Upper lobe of left lung (tissue), 6 donors: ENCODE data around the gene OR4D9. TPM values are rescaled to one million over a fixed set of nuclear protein-coding genes. Genes with fewer than 3 reads are reported as not detected.

Source experiments
- ATAC-seq, 2 donors: fragments of 200-7000 bp; cut with Tn5 transposase; one replicate each; pipeline ENCODE4 v1.9.1; 2022; ENCODE audit warnings: mild to moderate bottlenecking in 2 of 2, moderate library complexity in 2 of 2; ENCODE audit not compliant: low FRiP score in 2 of 2
- DNase-seq, 2 donors: peaks; one replicate each; pipeline ENCODE4 v3.0.0-alpha.2; 2019 to 2020
- H3K27ac ChIP-seq, 4 donors: fragments of 200-600 bp; sonication (generic); one replicate each; pipeline ENCODE4 v1.5.1; 2016 to 2019
- H3K27me3 ChIP-seq, 4 donors: fragments of 200-600 bp; sonication (generic); one replicate each; pipeline ENCODE4 v1.5.1; 2017 to 2019
- H3K36me3 ChIP-seq, 4 donors: fragments of 200-600 bp; sonication (generic); one replicate each; pipeline ENCODE4 v1.5.1; 2016 to 2019
- H3K4me1 ChIP-seq, 4 donors: fragments of 200-600 bp; sonication (generic); one replicate each; pipeline ENCODE4 v1.5.1; 2018 to 2019
- H3K4me3 ChIP-seq, 4 donors: fragments of 200-600 bp; sonication (generic); one replicate each; pipeline ENCODE4 v1.5.1; 2017 to 2019; ENCODE audit warnings: mild to moderate bottlenecking in 2 of 4, moderate library complexity in 1 of 4
- H3K9me3 ChIP-seq, 4 donors: fragments of 200-600 bp; sonication (generic); one replicate each; pipeline ENCODE4 v1.5.1; 2018 to 2019
- CTCF ChIP-seq, 6 experiments: fragments of 450-650 bp in 4 of 6; fragments of 200-600 bp in 2 of 6; sonication (generic) in 2 of 6; IDR thresholded peaks; one replicate each; pipeline ENCODE4 v1.5.1; 2016 to 2019; ENCODE audit warnings: antibody characterized with exemption in 6 of 6
- EP300 ChIP-seq, 4 donors: sonication (generic); formaldehyde crosslinking; IDR thresholded peaks; one replicate each; pipeline ENCODE4 v1.5.1; 2017; ENCODE audit warnings: antibody characterized with exemption in 4 of 4, control low read depth in 2 of 4
- POLR2A ChIP-seq, 4 donors: fragments of 450-650 bp; IDR thresholded peaks; one replicate each; pipeline ENCODE4 v1.5.1; 2016 to 2017; ENCODE audit warnings: antibody characterized with exemption in 4 of 4, mild to moderate bottlenecking in 2 of 4
- POLR2AphosphoS5 ChIP-seq, 2 donors: sonication (generic); formaldehyde crosslinking; IDR thresholded peaks; one replicate each; pipeline ENCODE4 v1.5.1; 2017; ENCODE audit warnings: antibody characterized with exemption in 2 of 2
- WGBS, 2 donors: methylation state at CpG; one replicate each; pipeline ENCODE4 v1.1.5; 2017 to 2018; 5-methylcytosine and 5-hydroxymethylcytosine counted together
- total RNA-seq, 6 donors: library from RNA; depleted of rRNA in 4 of 6; stranded (reverse); fragments of >200 nt in 4 of 6; gene quantifications; one replicate each; pipeline versions ENCODE4 v1.1.0 to v1.2.1, GENCODE V29; 2016 to 2021
- donor health status: DM: no; HTN: no; CAD: no; lungs with moderate emphysema.
- donor health status: DM: no; HTN: yes; CAD: no; lungs with severe emphysema.

OR4D9 gene
- not detected for total RNA-seq

- peak within 1 kb of the TSS in 1 of 4 donors; percentile 23 for H3K4me3 ChIP-seq
- no peaks in the 10 kb centered on the region for H3K36me3 ChIP-seq
- ATAC-seq (peak in 1 of 2 donors; percentile 60), DNase-seq (no peak)
- peaks cover 0 to 14% (median 10%) of the 10 kb centered on the region in 4 donors for H3K4me1 ChIP-seq
- 16 to 29% methylated on average over 2 of the region's 2 CpGs for WGBS, 2 donors
- no peak for TF ChIP-seq POLR2A (IDR thresholded peaks at IDR 0.05)
- peak in 1 of 4 donors; percentile 58 for TF ChIP-seq EP300 (IDR thresholded peaks at IDR 0.05)
- no peaks in the 10 kb centered on the region for H3K9me3 ChIP-seq
- no peaks in the 10 kb centered on the region for H3K27me3 ChIP-seq
- H3K27ac ChIP-seq = peak within 1 kb of the TSS; percentile 30 to 64 (median 56)
These were observed at the start of gene OR4D9 for GRCh38 chr11:59510941-59511589. TSS of gene OR4D9 (plus strand) at chr11:59511539. CDS start at chr11:59514913, 3,374 bp downstream.

- TF ChIP-seq CTCF (IDR thresholded peaks at IDR 0.05) = no peak
- TF ChIP-seq POLR2A (IDR thresholded peaks at IDR 0.05) = no peak
- TF ChIP-seq EP300 (IDR thresholded peaks at IDR 0.05) = no peak
- TF ChIP-seq POLR2AphosphoS5 (IDR thresholded peaks at IDR 0.05) = no peak
- DNase-seq (no peak), ATAC-seq (no peak)
- no peak overlapping the region for H3K27ac ChIP-seq
- H3K9me3 ChIP-seq = no peaks in the 10 kb centered on the region
- H3K4me1 ChIP-seq = no peaks in the 10 kb centered on the region
- 42 to 51% methylated on average over 5 of the region's 5 CpGs for WGBS, 2 donors
- no peaks in the 10 kb centered on the region for H3K36me3 ChIP-seq
- H3K27me3 ChIP-seq = no peaks in the 10 kb centered on the region
- no peak overlapping the region for H3K4me3 ChIP-seq
These were observed 48.1 kb upstream of the OR4D9 start for GRCh38 chr11:59463190-59463641.

- ATAC-seq = no peak
- Histone ChIP-seq H3K4me3 (no peak within 1 kb of the TSS), H3K27me3 (no peaks in the 10 kb centered on the region), H3K27ac (no peak within 1 kb of the TSS), H3K9me3 (no peaks in the 10 kb centered on the region), H3K4me1 (no peaks in the 10 kb centered on the region), H3K36me3 (no peaks in the 10 kb centered on the region)
- TF ChIP-seq EP300 (IDR thresholded peaks at IDR 0.05) = no peak
- TF ChIP-seq POLR2AphosphoS5 (IDR thresholded peaks at IDR 0.05) = no peak
- no peak for TF ChIP-seq POLR2A (IDR thresholded peaks at IDR 0.05)
- no peak for TF ChIP-seq CTCF (IDR thresholded peaks at IDR 0.05)
- DNase-seq = no peak
These were observed 38.3 kb upstream of the OR4D9 start, which contains the start of gene OR4D10 for GRCh38 chr11:59473015-59473414. TSS of gene OR4D10 (plus strand) at chr11:59473315. CDS start at chr11:59477430, 4,115 bp downstream.

GRCh38 chr11:59475176-59475575, 36.2 kb upstream of the OR4D9 start:
- Histone ChIP-seq H3K4me3 (no peak overlapping the region), H3K27me3 (no peaks in the 10 kb centered on the region), H3K9me3 (no peaks in the 10 kb centered on the region), H3K4me1 (no peaks in the 10 kb centered on the region), H3K27ac (no peak overlapping the region), H3K36me3 (no peaks in the 10 kb centered on the region)
- DNase-seq (no peak), ATAC-seq (no peak)
- no peak for TF ChIP-seq POLR2A (IDR thresholded peaks at IDR 0.05)
- TF ChIP-seq POLR2AphosphoS5 (IDR thresholded peaks at IDR 0.05) = no peak
- TF ChIP-seq CTCF (IDR thresholded peaks at IDR 0.05) = no peak
- TF ChIP-seq EP300 (IDR thresholded peaks at IDR 0.05) = no peak
- WGBS, 2 donors = 51 to 59% methylated on average over 9 of the region's 9 CpGs

- H3K27me3 ChIP-seq = no peaks in the 10 kb centered on the region
- no peaks in the 10 kb centered on the region for H3K9me3 ChIP-seq
- H3K36me3 ChIP-seq = no peaks in the 10 kb centered on the region
- TF ChIP-seq EP300 (IDR thresholded peaks at IDR 0.05) (no peak), CTCF (IDR thresholded peaks at IDR 0.05) (no peak), POLR2A (IDR thresholded peaks at IDR 0.05) (no peak), POLR2AphosphoS5 (IDR thresholded peaks at IDR 0.05) (no peak)
- no peaks in the 10 kb centered on the region for H3K4me1 ChIP-seq
- ATAC-seq = no peak
- no peak overlapping the region for H3K4me3 ChIP-seq
- no peak for DNase-seq
- H3K27ac ChIP-seq = no peak overlapping the region
These were observed 31.4 kb upstream of the OR4D9 start for GRCh38 chr11:59479906-59480305.
